ENCODE results near the gene ATXN7L2.
A peak's percentile ranks its signal among the peaks of the same experiment; 100 is the strongest.

The ATXN7L2 gene

DNA sequence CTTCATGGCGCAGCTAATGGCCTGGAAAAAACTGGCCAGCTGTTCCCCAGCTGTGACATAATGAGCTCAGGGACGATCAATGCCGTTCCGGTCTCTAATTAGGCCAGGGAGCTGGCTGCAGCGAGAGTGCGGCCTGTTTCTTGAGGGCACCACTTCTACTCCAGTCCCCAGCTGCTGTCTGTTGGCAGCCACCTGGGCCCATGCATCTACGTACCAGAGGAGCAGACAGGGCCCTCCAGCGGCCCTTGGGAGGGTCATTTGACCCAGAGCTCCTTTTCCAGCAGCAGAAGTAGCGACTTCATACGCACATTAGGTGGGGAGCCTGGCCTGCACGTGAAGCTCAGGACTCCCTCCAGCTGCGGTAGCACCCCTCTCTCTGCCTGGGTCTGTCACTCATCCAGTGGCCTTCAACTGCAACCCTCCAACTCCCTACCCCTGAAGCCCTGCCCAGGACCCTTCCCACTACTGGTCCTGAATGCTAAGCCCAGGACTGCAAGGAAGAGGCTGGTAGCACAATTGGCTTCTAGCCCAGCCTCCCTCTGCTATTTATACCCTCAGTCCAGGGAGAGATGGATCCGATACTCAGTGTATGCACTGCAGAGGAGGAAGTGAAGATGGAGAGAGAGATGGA lies 46.9 kb downstream of the ATXN7L2 start:
- no peaks in the 10 kb centered on the region; a peak in 1 of 22 replicates for H4K20me1 ChIP-seq
- no peaks in the 10 kb centered on the region for H3K27me3 ChIP-seq
- H3K36me3 ChIP-seq: no peaks in the 10 kb centered on the region
- H3K9me3 ChIP-seq (replicated peaks in 1 of 11): no peaks in the 10 kb centered on the region
- peak overlapping the region in 6 of 11 experiments; percentile 0 to 60 (median 29); a peak in 7 of 22 replicates for H3K9ac ChIP-seq
- H3K27ac ChIP-seq: no peak overlapping the region; a peak in 1 of 22 replicates
- no peak for TF ChIP-seq Cebpa-rat (IDR thresholded peaks at IDR 0.05)
- H3K4me2 ChIP-seq: peak overlapping the region; percentile 2 to 86 (median 81); a peak in 19 of 22 replicates
- peaks cover 11 to 65% (median 53%) of the 10 kb centered on the region in 10 experiments; a peak in 19 of 20 replicates for H3K4me1 ChIP-seq
- H3K4me3 ChIP-seq: no peak overlapping the region

DNA sequence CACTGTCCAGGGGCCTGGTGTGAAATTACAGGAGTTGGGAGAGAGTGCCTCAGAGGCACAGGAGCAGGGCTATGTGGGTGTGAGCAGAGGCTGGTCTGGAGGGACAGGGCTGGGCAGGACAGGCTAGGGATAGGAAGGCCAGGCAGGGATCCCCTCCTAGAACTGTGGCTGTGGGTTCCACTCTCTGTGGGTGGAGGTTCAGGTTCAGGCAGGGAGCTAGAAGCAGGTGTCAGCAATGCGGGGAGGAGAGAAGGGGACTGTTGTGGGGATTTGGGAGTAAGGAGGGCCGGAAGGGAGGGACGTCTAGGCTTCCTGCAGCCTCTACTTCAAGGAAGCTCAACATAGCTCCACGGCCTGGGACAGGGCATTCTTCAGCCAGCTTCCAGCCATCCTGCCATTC lies 47.7 kb downstream of the ATXN7L2 start:
- H4K20me1 ChIP-seq: no peaks in the 10 kb centered on the region; a peak in 1 of 22 replicates
- no peak overlapping the region for H3K4me3 ChIP-seq
- no peaks in the 10 kb centered on the region for H3K27me3 ChIP-seq
- TF ChIP-seq Cebpa-rat (IDR thresholded peaks at IDR 0.05): no peak
- H3K4me1 ChIP-seq: peaks cover 11 to 73% (median 58%) of the 10 kb centered on the region in 10 experiments; a peak in 19 of 20 replicates
- H3K9ac ChIP-seq: peak overlapping the region in 5 of 11 experiments; percentile 15 to 60 (median 22); a peak in 7 of 22 replicates
- H3K27ac ChIP-seq: no peak overlapping the region
- H3K9me3 ChIP-seq (replicated peaks in 1 of 11): no peaks in the 10 kb centered on the region
- H3K36me3 ChIP-seq: no peaks in the 10 kb centered on the region
- H3K4me2 ChIP-seq: peak overlapping the region; percentile 2 to 86 (median 81); a peak in 19 of 22 replicates

DNA sequence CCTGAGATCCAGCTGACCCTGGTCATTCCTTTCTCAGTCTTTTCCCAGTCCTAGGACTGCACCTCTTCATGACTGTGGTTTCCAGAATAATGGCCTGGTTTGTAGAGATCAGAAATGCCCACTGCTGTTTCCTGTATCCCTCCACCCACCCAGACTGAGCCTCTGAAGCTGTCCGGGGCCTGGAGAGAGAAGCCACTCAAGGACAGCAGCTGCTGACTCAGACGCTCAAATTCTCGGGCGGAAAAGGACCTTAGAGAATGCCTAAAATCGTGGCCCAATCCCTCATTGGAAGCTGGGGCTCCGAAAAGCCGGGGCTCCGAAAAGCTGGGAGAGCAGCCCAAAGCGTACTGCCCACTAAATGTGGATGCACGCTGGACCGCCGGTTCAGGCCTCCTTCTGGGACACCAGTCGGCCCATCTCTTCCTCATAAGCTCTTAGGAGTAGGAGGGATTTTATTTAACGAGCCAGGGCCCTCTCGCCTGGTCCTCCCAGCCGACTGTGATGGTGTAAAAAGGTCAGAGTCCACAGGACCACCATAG lies 48.2 kb downstream of the ATXN7L2 start:
- no peak for TF ChIP-seq Cebpa-rat (IDR thresholded peaks at IDR 0.05)
- no peaks in the 10 kb centered on the region for H3K27me3 ChIP-seq
- H4K20me1 ChIP-seq: no peaks in the 10 kb centered on the region; a peak in 2 of 22 replicates
- peaks cover 11 to 75% (median 59%) of the 10 kb centered on the region in 10 experiments; a peak in 19 of 20 replicates for H3K4me1 ChIP-seq
- H3K4me3 ChIP-seq: no peak overlapping the region
- peak overlapping the region in 4 of 11 experiments; percentile 34 to 68 (median 62); a peak in 4 of 22 replicates for H3K9ac ChIP-seq
- no peaks in the 10 kb centered on the region for H3K36me3 ChIP-seq
- no peak overlapping the region for H3K27ac ChIP-seq
- peak overlapping the region; percentile 74 to 97 (median 82); a peak in 21 of 22 replicates for H3K4me2 ChIP-seq
- no peaks in the 10 kb centered on the region for H3K9me3 ChIP-seq (replicated peaks in 1 of 11)

- Histone ChIP-seq H4K20me1 (no peaks in the 10 kb centered on the region; a peak in 2 of 22 replicates), H3K27me3 (no peaks in the 10 kb centered on the region), H3K4me1 (peaks cover 11 to 69% (median 54%) of the 10 kb centered on the region in 10 experiments; a peak in 19 of 20 replicates), H3K4me3 (peak overlapping the region in 7 of 10 experiments; percentile 7 to 57 (median 42); a peak in 12 of 20 replicates), H3K36me3 (no peaks in the 10 kb centered on the region), H3K9me3 (replicated peaks in 1 of 11) (no peaks in the 10 kb centered on the region), H3K4me2 (peak overlapping the region; percentile 74 to 97 (median 82)), H3K27ac (peak overlapping the region; percentile 34 to 72 (median 64); a peak in 21 of 22 replicates), H3K9ac (peak overlapping the region; percentile 49 to 72 (median 60); a peak in 20 of 22 replicates)
- no peak for TF ChIP-seq Cebpa-rat (IDR thresholded peaks at IDR 0.05)
Measured at GRCh38 chr1:109532365-109533136, 48.8 kb downstream of the ATXN7L2 start.

GRCh38 chr1:109534307-109534858 lies 50.7 kb downstream of the ATXN7L2 start:
- Histone ChIP-seq H3K9me3 (replicated peaks in 1 of 11) (no peaks in the 10 kb centered on the region), H3K4me2 (no peak overlapping the region), H3K36me3 (no peaks in the 10 kb centered on the region), H3K4me1 (peaks cover 11 to 57% (median 47%) of the 10 kb centered on the region in 10 experiments; a peak in 19 of 20 replicates), H3K27me3 (no peaks in the 10 kb centered on the region), H3K4me3 (no peak overlapping the region), H4K20me1 (no peaks in the 10 kb centered on the region; a peak in 2 of 22 replicates), H3K27ac (no peak overlapping the region), H3K9ac (no peak overlapping the region; a peak in 1 of 22 replicates)
- no peak for TF ChIP-seq Cebpa-rat (IDR thresholded peaks at IDR 0.05)

GRCh38 chr1:109535481-109535880 lies 51.8 kb downstream of the ATXN7L2 start:
- Histone ChIP-seq H3K27me3 (no peaks in the 10 kb centered on the region), H3K27ac (no peak overlapping the region), H3K9ac (peak overlapping the region in 7 of 11 experiments; percentile 16 to 52 (median 19); a peak in 6 of 22 replicates), H3K4me1 (peaks cover 11 to 47% (median 36%) of the 10 kb centered on the region in 10 experiments; a peak in 19 of 20 replicates), H3K9me3 (replicated peaks in 1 of 11) (no peaks in the 10 kb centered on the region), H3K4me3 (no peak overlapping the region; a peak in 1 of 20 replicates), H3K4me2 (peak overlapping the region in 8 of 11 experiments; percentile 20 to 68 (median 51); a peak in 12 of 22 replicates), H3K36me3 (no peaks in the 10 kb centered on the region), H4K20me1 (no peaks in the 10 kb centered on the region; a peak in 2 of 22 replicates)
- TF ChIP-seq Cebpa-rat (IDR thresholded peaks at IDR 0.05): no peak

DNA sequence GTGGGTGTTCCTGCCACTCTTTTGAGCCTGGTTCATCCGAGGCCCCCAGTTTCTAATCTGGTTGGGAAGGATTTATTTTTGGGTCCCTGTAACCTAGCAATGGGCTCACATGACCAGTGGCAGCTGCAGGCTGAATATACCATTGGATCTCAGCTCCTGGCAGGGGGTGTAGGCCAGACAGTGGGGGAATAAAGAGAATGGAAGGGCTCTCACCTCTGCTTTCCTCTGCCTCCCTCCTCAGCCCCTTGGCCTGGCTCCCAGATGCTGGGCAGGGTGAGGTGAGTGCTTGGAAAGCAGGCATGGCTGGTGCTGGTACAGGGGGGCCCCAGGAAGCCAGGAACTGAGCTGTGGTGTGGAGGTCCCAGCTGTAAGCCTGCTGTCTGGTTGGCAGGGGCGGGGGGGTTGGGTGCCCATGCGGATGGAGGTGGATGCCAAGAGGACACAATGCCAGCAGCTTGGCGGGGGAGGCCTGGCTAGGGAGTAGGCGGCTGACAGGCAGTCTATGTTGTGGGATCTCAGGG lies 52.3 kb downstream of the ATXN7L2 start:
- H3K36me3 ChIP-seq: no peaks in the 10 kb centered on the region
- no peaks in the 10 kb centered on the region for H3K9me3 ChIP-seq (replicated peaks in 1 of 11)
- H3K27me3 ChIP-seq: no peaks in the 10 kb centered on the region; a peak in 1 of 22 replicates
- peaks cover 11 to 47% (median 36%) of the 10 kb centered on the region in 10 experiments; a peak in 19 of 20 replicates for H3K4me1 ChIP-seq
- H3K27ac ChIP-seq: no peak overlapping the region
- peak overlapping the region in 7 of 11 experiments; percentile 16 to 52 (median 23); a peak in 4 of 22 replicates for H3K9ac ChIP-seq
- no peak overlapping the region; a peak in 1 of 20 replicates for H3K4me3 ChIP-seq
- no peaks in the 10 kb centered on the region; a peak in 2 of 22 replicates for H4K20me1 ChIP-seq
- H3K4me2 ChIP-seq: peak overlapping the region in 8 of 11 experiments; percentile 20 to 68 (median 51); a peak in 12 of 22 replicates
- no peak for TF ChIP-seq Cebpa-rat (IDR thresholded peaks at IDR 0.05)

DNA sequence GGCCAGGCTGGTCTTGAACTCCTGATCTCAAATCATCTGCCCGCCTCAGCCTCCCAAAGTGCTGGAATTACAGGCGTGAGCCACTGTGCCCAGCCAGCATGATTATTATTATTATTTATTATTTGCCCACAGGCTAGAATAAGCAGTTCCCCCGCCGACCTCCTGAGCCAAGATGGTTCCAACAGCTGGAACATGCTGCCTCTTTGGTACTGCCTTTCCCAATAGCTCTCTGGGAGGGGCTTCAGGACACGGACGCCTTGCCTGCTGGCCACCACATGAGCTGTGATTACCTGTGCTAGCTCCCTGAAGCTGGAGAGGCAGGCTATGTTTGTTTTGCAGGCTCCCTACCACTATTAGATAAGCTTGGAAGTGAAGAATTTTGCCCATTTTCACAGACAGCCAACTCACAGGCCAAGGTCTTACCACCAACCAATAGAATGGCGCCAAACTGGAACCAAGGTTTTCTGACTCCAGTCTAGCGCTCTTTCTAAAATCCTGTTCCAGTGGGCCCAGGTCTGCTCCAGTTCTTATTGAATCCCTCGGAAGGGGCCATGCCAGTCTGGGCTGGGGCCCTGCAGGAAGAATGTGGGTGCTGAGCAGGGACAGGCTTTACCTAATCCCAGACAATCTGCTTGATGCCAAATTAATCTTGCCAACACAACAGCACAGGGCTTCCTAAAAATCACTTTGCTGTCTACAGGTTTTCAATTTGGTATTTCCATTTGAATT lies 53.9 kb downstream of the ATXN7L2 start:
- no peaks in the 10 kb centered on the region for H3K36me3 ChIP-seq
- no peak overlapping the region for H3K4me3 ChIP-seq
- no peak overlapping the region for H3K9ac ChIP-seq
- no peak overlapping the region for H3K4me2 ChIP-seq
- H3K27ac ChIP-seq: no peak overlapping the region
- no peaks in the 10 kb centered on the region for H3K9me3 ChIP-seq (replicated peaks in 1 of 11)
- no peak for TF ChIP-seq Cebpa-rat (IDR thresholded peaks at IDR 0.05)
- no peaks in the 10 kb centered on the region; a peak in 1 of 22 replicates for H3K27me3 ChIP-seq
- peaks cover 2 to 35% (median 24%) of the 10 kb centered on the region in 10 experiments; a peak in 19 of 20 replicates for H3K4me1 ChIP-seq
- no peaks in the 10 kb centered on the region; a peak in 2 of 22 replicates for H4K20me1 ChIP-seq

All from BLaER1 treated with 17β-estradiol and CSF1 and Interleukin-3, amounts not matched to agents 10 nM and 100 nM (cell line).